IPS-NIHi7 (cell line): ENCODE measurements around the gene SLIT1.

Experiments used
- DNase-seq: peaks from one replicate; pipeline ENCODE4 v3.0.0; 2012; ENCODE audit warnings: mixed read lengths; ENCODE audit errors: extremely low spot score

The SLIT1 gene

GRCh38 chr10:97173036-97173435 lies 12.7 kb downstream of the SLIT1 start:
- no peak for DNase-seq

DNA sequence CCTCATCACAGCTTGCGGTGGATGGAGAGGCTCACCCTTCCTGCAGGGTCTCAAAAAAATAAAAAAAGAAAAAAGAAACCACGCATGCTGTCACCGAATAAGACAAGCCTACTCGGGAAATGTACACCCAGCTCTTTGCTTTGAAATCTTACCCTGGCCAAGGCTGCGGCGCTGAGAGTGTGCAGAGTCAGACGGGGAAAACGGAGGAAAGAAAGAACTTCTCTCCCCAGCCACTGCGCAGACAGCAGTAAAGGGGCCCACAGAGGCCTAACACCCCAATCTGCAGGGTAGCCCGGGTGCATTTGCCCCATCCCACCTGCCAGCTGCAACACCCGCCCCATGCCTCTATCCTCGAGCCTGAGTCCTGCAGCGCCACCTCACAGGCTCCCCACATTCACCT lies 14.8 kb downstream of the SLIT1 start:
- no peak for DNase-seq

- no peak for DNase-seq
These were observed 15.7 kb downstream of the SLIT1 start for GRCh38 chr10:97169911-97170693.

DNA sequence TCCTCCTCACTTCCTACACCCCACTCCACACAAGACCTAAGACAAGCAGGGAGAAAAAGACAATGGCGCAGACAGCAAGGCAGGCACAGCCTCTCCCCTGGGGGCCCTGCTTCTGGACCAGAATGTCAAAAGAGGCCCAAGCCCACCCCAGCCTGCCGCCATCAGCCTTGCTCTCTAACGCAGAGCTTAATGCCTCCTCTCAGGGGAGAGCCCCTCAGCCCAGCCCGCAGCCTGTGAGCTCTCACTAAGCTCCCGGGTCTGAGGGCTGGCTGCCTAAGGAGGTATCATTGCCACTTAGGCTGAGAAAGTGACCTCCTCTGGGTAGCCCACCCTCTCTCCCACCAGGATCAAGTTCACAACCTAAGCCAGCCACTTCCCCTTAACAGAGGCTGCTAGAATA lies 16.7 kb downstream of the SLIT1 start:
- DNase-seq: no peak

DNA sequence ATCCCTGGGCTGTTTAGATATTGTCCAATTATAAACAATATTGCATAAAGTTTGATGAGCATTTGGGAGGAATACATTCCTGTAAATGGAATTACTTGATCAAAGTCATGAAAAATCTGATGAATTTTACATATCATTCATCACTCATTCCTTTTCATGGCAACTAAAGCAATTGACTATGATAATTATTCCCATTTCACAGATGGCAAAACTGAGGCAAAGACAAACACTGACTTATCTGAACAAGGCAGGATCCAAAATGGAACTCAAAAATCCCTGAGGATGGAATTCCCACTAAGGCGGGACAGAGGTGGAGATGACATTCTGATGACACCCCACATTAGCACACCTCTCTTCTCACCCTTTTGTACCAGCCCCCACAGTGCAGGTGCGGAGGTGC lies 17.1 kb downstream of the SLIT1 start:
- no peak for DNase-seq

- DNase-seq: no peak
These were observed 20.3 kb downstream of the SLIT1 start for GRCh38 chr10:97165499-97165898.

DNA sequence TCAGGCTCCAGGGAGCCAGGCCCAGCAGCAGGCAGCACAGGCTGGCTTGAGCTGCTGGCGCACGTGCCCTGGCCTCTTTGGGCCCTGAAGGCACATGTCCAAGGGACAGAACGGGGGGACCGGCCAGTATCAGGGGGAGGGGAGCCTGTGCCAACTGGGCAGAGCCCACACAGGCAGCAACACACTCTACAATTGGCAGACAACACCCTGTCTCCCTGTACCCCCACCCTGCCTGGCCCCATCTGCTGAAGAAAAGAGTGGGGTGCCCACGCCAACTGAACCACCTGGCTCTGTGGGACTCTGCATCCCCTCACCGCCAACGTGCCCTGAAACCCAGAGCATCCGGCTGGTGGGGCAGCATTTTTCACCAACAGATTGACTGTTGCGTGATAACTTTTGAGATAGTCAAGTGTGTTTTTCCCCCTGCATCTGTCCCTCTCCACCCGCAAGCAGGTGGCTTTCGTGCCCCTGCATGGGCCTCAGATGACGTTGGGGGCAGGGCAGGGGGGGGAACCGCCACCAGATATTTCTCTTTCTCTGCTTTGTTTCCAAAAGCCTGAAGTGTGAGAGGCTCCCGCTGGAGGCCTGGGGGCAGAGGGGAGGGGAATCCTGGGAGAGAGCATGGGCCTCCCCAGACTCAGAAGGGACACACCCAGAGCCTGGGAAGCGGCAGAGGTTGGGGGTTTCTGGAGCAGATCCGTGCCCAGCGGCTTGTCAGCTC lies 21.8 kb downstream of the SLIT1 start:
- no peak for DNase-seq

DNA sequence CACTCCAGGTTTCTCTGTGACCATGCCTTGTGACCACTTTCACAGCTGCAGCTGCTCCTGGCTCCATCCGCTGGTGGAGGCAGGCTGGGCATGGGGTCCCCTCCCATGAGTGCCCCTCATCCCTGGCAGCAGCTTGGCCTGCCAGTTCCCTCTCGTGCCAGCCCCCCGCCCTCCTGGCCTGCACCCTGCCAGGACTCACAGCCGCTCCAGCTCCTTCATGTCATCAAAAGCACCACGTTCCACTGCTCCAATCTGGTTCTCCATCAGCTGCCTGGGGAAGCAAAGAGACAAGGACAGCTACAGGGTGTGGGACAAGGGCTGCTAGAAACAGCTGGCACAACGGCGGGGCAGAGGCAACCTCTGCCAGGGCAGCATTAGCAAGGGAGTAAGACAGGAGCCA lies 22.6 kb downstream of the SLIT1 start:
- no peak for DNase-seq

DNA sequence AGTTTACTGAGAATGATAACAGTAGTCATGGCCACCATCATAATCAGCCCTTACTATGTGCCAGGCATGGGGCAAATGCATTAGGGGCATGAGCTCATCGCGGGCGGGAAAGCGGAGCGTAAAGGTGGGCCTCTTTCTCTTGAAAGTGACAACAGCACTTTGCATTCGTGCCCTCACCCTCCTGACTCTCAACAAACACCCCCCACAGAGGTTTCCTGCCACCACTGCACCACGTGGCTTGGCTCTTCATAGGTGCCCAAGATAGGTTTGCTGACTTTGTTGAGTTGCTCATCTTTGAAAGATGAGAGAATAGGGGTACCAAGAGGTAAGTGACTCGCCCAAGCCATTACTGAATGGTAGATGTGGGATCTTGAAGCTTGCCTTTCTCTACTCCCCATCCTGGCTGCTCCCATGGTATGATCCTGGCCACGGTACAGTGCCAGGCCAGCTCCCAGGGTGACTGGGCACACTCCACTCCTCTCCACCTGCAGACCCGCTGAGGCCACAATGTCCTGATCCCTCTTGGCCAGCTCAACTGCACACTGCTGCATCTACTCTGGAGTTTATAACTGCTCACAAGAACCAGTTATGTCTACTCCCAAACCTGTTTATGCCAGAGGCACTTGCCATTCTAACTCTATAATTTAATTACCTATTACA lies 26.0 kb downstream of the SLIT1 start:
- no peak for DNase-seq

GRCh38 chr10:97157578-97158095 lies 28.1 kb downstream of the SLIT1 start:
- DNase-seq: no peak

- no peak for DNase-seq
These were observed 31.0 kb downstream of the SLIT1 start for GRCh38 chr10:97154781-97155180.

GRCh38 chr10:97154162-97154561 lies 31.6 kb downstream of the SLIT1 start:
- no peak for DNase-seq

DNA sequence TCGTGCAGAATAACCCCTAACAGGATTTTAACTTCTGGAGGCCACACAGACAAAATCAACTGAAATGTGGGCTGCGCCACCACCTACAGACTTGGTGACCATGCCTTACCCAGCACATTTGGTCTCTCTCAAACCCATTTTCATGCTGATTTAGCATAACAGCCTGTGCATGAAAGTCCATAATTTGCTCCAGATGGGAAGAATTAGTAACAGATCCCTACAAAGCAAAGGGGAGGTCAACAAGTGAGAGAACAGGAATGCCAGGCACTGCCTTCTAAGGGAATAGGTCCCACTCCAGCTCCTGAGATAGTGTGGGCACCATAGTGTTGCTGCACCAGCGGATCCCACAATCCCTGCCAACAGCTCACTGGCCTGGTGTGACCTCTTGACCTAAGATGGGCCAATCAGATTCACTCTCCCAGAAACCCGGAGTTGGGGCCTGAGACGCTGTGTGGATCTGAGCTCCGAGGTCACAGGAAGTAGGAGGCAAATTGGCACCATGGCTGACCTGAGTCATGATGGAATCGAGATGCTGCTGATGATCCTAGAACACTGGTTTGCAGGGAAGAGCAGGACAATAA lies 32.4 kb downstream of the SLIT1 start:
- no peak for DNase-seq

DNA sequence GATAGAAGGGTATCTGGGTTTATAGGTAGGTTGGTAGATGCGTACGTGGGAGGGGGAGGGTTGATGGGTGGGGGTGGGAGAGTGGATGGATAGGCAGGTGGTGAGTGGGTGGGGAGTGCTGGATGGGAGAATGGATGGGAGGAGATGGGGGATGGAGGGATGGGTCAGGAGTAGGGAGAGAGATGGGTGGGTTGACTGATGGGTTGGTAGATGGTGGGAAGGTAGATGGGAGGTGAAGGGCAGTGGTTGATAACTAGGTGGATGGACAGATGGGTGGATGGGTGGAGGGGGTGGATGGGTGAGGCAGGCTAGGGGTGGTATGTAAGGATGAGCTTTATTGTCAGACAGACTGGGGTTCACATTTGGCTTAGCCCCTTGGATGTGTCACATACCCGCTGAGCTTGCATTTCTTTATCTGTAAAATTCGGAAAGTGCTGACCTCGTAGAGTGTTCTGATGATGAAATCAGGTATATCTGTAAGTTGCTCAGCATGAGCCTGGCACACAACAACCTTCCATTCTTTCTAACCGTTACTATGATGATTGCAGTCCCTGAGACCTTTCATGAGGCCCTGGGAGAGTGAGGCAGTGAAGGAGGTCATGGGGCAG lies 34.3 kb downstream of the SLIT1 start:
- no peak for DNase-seq

GRCh38 chr10:97150616-97151015 lies 35.1 kb downstream of the SLIT1 start:
- DNase-seq: no peak

DNA sequence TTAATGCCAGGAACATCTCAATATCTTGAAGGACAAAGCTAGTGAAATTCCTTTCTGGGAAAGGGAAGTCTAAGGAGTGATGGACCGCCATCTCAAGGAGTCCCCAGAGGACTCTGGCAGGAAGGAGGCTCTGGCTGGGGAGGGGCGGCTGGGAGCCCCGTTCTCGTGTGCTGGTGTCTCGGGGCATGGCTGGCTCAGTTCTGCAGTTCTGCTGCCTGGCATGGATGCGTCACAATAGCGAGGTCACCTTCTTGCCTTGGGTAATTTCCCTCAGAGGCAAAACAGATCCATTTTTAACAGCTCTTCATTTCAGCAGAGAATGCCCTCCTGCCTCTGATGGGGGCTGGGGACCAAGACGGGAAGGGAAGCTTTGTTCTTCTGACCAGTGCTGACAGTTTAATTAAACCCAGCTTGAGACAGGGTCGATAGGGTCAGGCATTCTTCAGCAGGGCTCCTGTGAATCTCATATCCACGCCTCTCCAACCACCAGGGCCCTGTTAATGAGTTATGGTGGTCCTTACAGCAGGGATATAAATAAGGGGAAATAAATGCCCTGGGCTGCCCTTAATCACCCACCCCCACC lies 35.7 kb downstream of the SLIT1 start:
- DNase-seq: no peak

- no peak for DNase-seq
These were observed 36.7 kb downstream of the SLIT1 start for GRCh38 chr10:97149079-97149531.

GRCh38 chr10:97144297-97144696 lies 41.5 kb downstream of the SLIT1 start:
- no peak for DNase-seq

DNA sequence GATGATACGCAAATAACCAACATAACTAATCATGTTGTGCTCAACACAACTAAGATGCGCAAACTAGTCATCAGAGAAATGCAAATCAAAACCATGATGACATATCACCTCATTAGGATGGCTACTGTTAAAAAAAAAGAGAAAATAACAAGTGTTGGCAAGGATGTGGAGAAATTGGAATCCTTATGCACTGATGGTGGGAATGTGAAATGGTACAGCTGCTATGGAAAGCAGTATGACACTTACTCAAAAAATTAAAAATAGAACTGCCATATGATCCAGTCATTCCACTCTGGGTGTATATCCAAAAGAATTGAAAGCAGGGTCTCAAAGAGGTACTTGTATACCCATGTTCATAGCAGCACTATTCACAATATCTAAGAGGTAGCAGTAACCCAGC lies 42.9 kb downstream of the SLIT1 start:
- DNase-seq: no peak

DNA sequence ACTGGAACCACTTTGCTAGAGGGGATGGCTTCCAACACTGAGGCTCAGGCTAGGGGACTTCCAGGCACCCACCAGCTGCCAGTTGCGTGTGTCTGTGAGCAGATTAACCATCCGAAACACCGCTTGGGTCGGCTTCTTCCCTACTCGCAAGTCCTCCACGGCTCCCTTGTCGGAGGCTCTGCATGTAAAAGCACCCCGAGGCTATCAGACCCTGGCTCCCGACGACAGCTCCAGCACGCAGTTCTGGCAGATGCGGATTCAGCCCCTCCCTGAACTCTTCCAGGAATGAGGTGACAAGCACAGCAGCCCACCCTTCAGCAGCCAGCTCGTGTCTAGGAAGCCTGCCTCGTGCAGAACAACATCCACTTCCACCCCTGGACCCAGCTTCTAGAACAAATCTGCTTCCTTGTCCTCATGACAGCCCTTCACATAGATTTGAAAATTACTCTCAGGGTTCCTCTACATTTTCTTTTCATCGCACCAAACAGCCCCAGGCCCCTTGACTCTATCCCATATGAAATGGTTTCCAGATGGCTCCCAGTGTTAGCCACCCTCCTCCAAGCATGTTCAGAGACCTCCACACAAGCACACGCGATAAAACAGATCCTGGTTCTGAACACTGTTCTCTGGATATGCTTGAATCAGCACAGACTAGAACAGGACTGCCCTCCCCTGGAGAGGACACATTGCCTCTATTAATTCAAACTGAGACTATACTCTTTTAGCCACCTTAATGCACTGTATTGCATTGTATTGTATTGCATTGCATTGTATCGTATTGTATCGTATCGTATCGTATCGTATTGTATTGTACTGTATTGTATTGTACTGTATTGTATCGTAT lies 44.6 kb downstream of the SLIT1 start:
- DNase-seq: peak; percentile 51
